GM12801 (cell line): ENCODE measurements around the gene LTN1.

Experiments used
- CTCF ChIP-seq: IDR thresholded peaks from one replicate; pipeline ENCODE4 v1.5.1; 2011; ENCODE audit warnings: control low read depth; ENCODE audit not compliant: insufficient read length; ENCODE audit errors: extremely low read depth

The LTN1 gene

GRCh38 chr21:28904961-28905435 is 87.7 kb downstream of the LTN1 start:
- TF ChIP-seq CTCF: no peak

- no peak for TF ChIP-seq CTCF
Observed at GRCh38 chr21:28903448-28903847, 89.2 kb downstream of the LTN1 start.

DNA sequence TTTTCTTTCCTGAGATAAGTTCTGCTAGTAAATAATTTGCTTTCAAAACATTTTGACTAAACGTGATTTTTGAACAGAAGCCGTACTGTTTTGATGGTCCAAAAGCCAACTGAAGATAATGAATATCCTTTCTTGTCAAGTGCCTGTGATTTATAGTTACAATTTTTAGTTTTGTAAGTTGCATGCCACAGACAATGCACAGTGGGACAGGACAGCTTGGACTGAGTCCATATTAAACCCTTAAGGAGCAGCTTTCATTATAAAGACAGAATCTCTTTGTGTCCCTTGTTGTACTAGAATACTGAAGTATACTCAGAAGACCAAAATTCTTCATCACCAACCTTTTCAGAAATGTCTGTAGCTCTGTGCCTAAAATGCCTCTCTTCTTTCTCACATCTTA is 92.2 kb downstream of the LTN1 start:
- TF ChIP-seq CTCF: no peak

DNA sequence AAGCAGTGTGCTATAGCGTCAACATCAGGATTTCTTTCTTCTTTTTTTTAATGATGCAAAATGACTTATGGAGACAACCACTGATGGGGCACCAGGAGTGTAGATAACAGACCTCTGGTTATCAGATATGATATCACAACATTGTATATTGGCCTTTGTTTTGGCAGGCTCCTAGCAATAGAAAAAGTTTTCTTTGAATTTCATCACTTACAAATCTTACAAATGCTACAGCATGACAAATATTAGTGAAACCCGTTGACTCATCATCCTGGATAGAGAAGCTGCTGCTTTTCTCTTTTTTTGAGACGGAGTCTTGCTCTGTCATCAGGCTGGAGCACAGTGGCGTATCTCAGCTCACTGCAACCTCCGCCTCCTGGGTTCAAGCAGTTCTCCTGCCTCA is 92.9 kb downstream of the LTN1 start:
- TF ChIP-seq CTCF: no peak

GRCh38 chr21:28899220-28899619 is 93.5 kb downstream of the LTN1 start:
- TF ChIP-seq CTCF: no peak

- no peak for TF ChIP-seq CTCF
Observed at GRCh38 chr21:28893687-28894086, 99.0 kb downstream of the LTN1 start.

DNA sequence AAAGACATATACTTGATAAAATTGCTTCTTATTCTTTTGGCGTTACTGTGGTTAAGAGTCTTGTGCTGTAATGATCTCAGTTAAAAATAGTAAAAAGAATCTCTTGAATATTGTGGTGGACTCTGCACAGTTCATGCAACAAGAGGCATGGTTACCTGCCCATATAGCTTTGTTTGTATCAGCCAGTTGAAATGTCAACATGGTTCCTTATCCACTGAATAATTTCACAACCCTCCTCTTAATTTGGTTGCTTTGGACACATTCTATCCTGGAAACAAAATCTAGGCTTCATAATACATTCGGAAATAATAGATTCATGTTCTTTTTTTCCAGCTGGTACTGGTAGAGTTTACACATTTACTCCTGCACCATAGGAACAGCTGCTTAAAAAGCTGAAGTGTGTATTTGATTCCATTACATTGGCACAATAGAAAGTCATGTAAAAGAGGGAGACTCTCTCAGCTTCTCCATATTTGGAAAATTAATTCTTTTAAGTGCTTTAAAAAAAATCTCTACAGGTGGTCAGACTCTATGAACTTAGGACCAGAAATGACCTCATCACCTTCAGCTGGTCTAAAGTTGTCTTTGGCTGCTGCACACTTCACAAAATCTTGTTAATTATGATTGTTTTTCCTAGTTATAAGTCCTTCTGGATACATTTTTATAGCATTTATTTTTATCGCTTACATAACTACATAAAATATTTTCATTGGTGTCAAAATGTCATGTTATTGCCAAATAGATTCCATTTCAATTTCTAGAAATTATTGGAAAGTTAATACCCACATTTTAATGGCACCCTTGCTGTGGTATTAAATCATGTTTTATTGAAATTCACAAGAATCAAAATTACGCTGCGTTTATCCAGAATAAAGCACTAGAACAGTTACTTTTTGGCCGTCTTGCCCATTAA is 100.2 kb downstream of the LTN1 start:
- no peak for TF ChIP-seq CTCF

- no peak for TF ChIP-seq CTCF
Observed at GRCh38 chr21:28885853-28886177, 106.9 kb downstream of the LTN1 start.
